Type B pancreatic cell (in vitro differentiated cells): Measurements from ENCODE around the gene SMAD3. TPM values are rescaled to one million over a fixed set of nuclear protein-coding genes. Genes with fewer than 3 reads are reported as not detected.
"Not testable (repeated sequence)": the region's sequence is repeated elsewhere in the genome, so short reads cannot be mapped to it uniquely, and the experiment has no call there.

ENCODE experiments used
- DNase-seq: peaks from one replicate; pipeline ENCODE4 v3.0.0; 2021; ENCODE audit warnings: mixed read lengths; ENCODE audit not compliant: unreplicated experiment; ENCODE audit errors: extremely low spot score
- H3K27ac Mint-ChIP-seq: 2 replicates; pipeline ENCODE4 v1.8.0; 2021; ENCODE audit warnings: mild to moderate bottlenecking, mixed read lengths
- H3K27me3 Mint-ChIP-seq: 2 replicates; pipeline ENCODE4 v1.8.0; 2021; ENCODE audit warnings: mixed read lengths
- H3K36me3 Mint-ChIP-seq: 2 replicates; pipeline ENCODE4 v1.8.0; 2021; ENCODE audit warnings: mixed read lengths
- H3K4me1 Mint-ChIP-seq: one replicate; pipeline ENCODE4 v1.8.0; 2021; ENCODE audit warnings: mixed read lengths; ENCODE audit not compliant: unreplicated experiment
- H3K4me3 Mint-ChIP-seq: 2 replicates; pipeline ENCODE4 v1.8.0; 2021; ENCODE audit warnings: mild to moderate bottlenecking, mixed read lengths
- H3K9me3 Mint-ChIP-seq: 2 replicates; pipeline ENCODE4 v1.8.0; 2021; ENCODE audit warnings: mixed read lengths
- CTCF ChIP-seq: fragments of 200-600 bp; sonication (generic); conservative IDR thresholded peaks from 2 replicates; pipeline ENCODE4 v1.5.0; 2021; ENCODE audit warnings: antibody characterized with exemption, mild to moderate bottlenecking
- total RNA-seq: library from RNA; stranded (reverse); gene quantifications from 2 replicates; pipeline ENCODE4 v1.2.1, GENCODE V29; 2021; ENCODE audit warnings: low replicate concordance

The SMAD3 gene
- total RNA-seq, 1 donor from 2014 or later: 52.0 TPM

GRCh38 chr15:67070892-67071664 lies 5.7 kb downstream of the SMAD3 start:
- Mint-ChIP-seq H3K27ac (no peak overlapping the region), H3K4me1 (peaks cover 61% of the 10 kb centered on the region), H3K36me3 (peaks cover 30% of the 10 kb centered on the region), H3K4me3 (no peak overlapping the region), H3K27me3 (no peaks in the 10 kb centered on the region), H3K9me3 (no peaks in the 10 kb centered on the region)
- no peak for DNase-seq
- TF ChIP-seq CTCF: no peak

DNA sequence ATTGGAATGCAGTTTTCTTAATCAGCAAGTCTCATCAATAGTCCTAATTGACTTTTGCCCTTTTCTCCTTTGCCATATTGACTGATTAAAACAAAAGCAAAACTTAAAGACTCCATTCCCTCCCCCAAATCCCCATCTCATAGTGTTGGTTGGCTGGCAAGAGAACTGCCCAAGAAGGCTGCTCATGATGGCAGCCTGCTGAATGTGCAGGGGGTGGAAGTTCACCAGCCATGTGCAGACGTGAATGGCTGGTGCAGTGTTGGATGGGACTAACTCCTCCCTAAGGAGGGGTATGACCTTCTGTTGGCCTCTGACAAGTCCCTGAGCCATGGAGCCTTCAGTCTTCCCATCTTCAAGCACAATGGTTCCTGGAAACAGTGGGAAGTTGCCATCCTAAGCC lies 7.0 kb downstream of the SMAD3 start:
- H3K4me1 Mint-ChIP-seq: peaks cover 62% of the 10 kb centered on the region
- H3K36me3 Mint-ChIP-seq: peaks cover 36% of the 10 kb centered on the region
- no peaks in the 10 kb centered on the region for H3K27me3 Mint-ChIP-seq
- H3K4me3 Mint-ChIP-seq: no peak overlapping the region
- no peak for DNase-seq
- no peak for TF ChIP-seq CTCF
- H3K27ac Mint-ChIP-seq: no peak overlapping the region
- no peaks in the 10 kb centered on the region for H3K9me3 Mint-ChIP-seq

- Mint-ChIP-seq H3K36me3 (peaks cover 36% of the 10 kb centered on the region), H3K4me1 (peaks cover 62% of the 10 kb centered on the region), H3K9me3 (no peaks in the 10 kb centered on the region), H3K4me3 (no peak overlapping the region), H3K27ac (no peak overlapping the region), H3K27me3 (no peaks in the 10 kb centered on the region)
- TF ChIP-seq CTCF: no peak
- DNase-seq: no peak
These were observed 7.6 kb downstream of the SMAD3 start for GRCh38 chr15:67072958-67073357.

GRCh38 chr15:67074886-67075229 lies 9.5 kb downstream of the SMAD3 start:
- peaks cover 41% of the 10 kb centered on the region for H3K36me3 Mint-ChIP-seq
- peaks cover 63% of the 10 kb centered on the region for H3K4me1 Mint-ChIP-seq
- H3K27me3 Mint-ChIP-seq: no peaks in the 10 kb centered on the region
- no peak for DNase-seq
- no peak for TF ChIP-seq CTCF
- H3K9me3 Mint-ChIP-seq: peaks cover 3% of the 10 kb centered on the region
- H3K4me3 Mint-ChIP-seq: no peak overlapping the region
- H3K27ac Mint-ChIP-seq: no peak overlapping the region

DNA sequence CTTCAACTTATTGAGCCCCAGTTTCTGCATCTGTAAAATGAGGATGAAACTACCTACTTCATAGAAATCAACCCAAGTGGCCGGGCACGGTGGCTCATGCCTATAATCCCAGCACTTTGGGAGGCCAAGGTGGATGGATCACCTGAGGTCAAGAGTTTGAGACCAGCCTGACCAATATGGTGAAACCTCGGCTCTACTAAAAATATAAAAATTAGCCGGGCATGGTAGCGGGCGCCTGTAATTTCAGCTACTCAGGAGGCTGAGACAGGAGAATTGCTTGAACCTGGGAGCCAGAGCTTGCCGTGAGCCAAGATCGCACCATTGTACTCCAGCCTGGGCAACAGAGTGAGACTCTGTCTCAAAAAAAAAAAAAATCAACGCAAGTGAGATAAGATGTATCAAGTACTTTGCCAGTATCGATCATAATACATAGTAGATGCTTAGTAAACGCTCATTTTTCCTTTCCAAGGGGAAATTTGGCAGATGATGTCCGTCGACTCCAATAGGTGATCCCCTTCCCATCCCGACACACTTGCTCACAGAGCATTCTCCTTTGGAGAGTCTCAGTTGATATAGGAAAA lies 10.2 kb downstream of the SMAD3 start:
- not testable (repeated sequence) for DNase-seq, H3K9me3 Mint-ChIP-seq, H3K27me3 Mint-ChIP-seq, H3K27ac Mint-ChIP-seq, H3K4me3 Mint-ChIP-seq
- H3K36me3 Mint-ChIP-seq: peaks cover 47% of the 10 kb centered on the region
- H3K4me1 Mint-ChIP-seq: peaks cover 66% of the 10 kb centered on the region

- Mint-ChIP-seq H3K4me1 (peaks cover 65% of the 10 kb centered on the region), H3K9me3 (peaks cover 6% of the 10 kb centered on the region), H3K4me3 (no peak overlapping the region), H3K36me3 (peaks cover 47% of the 10 kb centered on the region), H3K27ac (no peak overlapping the region), H3K27me3 (no peaks in the 10 kb centered on the region)
- no peak for TF ChIP-seq CTCF
- no peak for DNase-seq
These were observed 10.9 kb downstream of the SMAD3 start for GRCh38 chr15:67076147-67076843.
